Measurements from ENCODE around the gene ZNF521. TPM values are rescaled to one million over a fixed set of nuclear protein-coding genes. Genes with fewer than 3 reads are reported as not detected.

The ZNF521 gene
- total RNA-seq, 4 donors from 2014 or later, result 28.2 to 67.3 (median 53.1) TPM

DNA sequence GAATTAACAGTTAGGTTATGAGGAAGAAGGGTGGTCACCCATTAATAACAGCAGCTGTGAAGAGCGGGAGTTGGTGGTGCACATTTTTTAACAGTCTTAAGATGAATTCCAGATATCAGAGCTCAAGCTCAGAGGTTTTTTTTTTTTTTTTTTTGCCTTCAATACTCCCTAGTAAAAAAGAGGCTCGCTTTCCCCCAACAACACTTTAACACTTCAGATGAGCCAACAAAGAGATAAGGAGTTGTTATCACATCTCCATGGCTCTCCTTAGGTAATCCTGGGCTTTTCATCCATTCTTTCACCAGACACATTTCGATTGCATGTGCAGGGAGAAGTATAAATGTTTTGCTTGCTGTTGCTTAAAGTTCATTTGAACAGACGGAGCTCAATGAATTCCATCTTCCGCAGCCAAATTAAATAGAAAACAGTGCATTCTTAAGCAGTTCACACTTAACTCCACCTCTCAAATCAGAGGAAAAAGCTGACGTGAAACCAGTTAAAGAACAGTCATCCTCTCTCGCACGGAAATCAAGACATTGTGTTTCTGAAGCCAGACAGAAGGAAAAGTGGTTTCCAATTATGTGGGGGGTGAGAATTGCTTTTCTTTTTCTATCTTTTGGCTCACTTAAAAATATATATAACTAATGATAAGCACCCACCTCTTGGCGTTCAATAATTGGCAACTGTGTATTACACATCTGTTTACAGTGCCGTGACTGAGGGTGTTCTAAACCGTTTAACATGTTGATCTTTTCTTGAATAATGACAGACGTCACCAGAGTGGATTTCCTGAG lies 118.2 kb downstream of the ZNF521 start:
- TF ChIP-seq, protein P1, sequence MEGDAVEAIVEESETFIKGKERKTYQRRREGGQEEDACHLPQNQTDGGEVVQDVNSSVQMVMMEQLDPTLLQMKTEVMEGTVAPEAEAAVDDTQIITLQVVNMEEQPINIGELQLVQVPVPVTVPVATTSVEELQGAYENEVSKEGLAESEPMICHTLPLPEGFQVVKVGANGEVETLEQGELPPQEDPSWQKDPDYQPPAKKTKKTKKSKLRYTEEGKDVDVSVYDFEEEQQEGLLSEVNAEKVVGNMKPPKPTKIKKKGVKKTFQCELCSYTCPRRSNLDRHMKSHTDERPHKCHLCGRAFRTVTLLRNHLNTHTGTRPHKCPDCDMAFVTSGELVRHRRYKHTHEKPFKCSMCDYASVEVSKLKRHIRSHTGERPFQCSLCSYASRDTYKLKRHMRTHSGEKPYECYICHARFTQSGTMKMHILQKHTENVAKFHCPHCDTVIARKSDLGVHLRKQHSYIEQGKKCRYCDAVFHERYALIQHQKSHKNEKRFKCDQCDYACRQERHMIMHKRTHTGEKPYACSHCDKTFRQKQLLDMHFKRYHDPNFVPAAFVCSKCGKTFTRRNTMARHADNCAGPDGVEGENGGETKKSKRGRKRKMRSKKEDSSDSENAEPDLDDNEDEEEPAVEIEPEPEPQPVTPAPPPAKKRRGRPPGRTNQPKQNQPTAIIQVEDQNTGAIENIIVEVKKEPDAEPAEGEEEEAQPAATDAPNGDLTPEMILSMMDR (IDR thresholded peaks at IDR 0.05), result no peak
- no peak for TF ChIP-seq POLR2A (IDR thresholded peaks at IDR 0.05)
- no peaks in the 10 kb centered on the region for H3K36me3 ChIP-seq
- peak overlapping the region in 2 of 3 donors; percentile 6 to 38 for H3K27ac ChIP-seq
- no peaks in the 10 kb centered on the region for H3K27me3 ChIP-seq
- H3K4me1 ChIP-seq, result peaks cover 0 to 14% of the 10 kb centered on the region in 2 donors
- WGBS, 2 donors, result 56 to 65% methylated on average over 12 of the region's 12 CpGs
- intact Hi-C loops (cut with DNase I), result no loop called here
- DNase-seq, result no peak
- no peaks in the 10 kb centered on the region for H3K9me3 ChIP-seq
- no peak overlapping the region for H3K4me3 ChIP-seq (replicated peaks in 1 of 3)

DNA sequence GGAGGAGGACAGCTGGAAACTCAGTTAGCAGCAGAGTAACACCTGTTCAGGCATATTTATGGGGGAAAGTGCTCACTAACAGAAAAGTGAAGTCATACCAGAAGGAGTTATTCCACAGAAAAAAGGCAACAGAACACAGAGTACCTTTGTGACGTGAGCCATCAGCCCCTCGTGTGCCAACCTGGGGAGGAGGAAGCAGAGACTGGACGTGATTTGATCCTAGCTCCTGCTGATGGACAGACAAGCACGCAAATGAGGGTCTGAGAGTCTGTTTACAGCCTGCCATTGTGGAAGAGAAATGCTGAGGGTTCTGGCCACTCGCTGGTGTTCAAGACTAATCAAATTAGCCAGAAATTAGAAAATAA lies 120.7 kb downstream of the ZNF521 start:
- peak overlapping the region in 2 of 3 donors; percentile 27 to 48 for H3K27ac ChIP-seq
- H3K36me3 ChIP-seq, result peaks cover 4 to 5% of the 10 kb centered on the region in 2 donors
- no peak overlapping the region for H3K4me3 ChIP-seq (replicated peaks in 1 of 3)
- peaks cover 0 to 14% of the 10 kb centered on the region in 2 donors for H3K4me1 ChIP-seq
- intact Hi-C loops (cut with DNase I), result no loop called here
- H3K27me3 ChIP-seq, result no peaks in the 10 kb centered on the region
- H3K9me3 ChIP-seq, result no peaks in the 10 kb centered on the region
- no peak for DNase-seq
- TF ChIP-seq, protein P1 (IDR thresholded peaks at IDR 0.05), result no peak
- no peak for TF ChIP-seq POLR2A (IDR thresholded peaks at IDR 0.05)
- 77 to 83% methylated on average over 5 of the region's 5 CpGs for WGBS, 2 donors

DNA sequence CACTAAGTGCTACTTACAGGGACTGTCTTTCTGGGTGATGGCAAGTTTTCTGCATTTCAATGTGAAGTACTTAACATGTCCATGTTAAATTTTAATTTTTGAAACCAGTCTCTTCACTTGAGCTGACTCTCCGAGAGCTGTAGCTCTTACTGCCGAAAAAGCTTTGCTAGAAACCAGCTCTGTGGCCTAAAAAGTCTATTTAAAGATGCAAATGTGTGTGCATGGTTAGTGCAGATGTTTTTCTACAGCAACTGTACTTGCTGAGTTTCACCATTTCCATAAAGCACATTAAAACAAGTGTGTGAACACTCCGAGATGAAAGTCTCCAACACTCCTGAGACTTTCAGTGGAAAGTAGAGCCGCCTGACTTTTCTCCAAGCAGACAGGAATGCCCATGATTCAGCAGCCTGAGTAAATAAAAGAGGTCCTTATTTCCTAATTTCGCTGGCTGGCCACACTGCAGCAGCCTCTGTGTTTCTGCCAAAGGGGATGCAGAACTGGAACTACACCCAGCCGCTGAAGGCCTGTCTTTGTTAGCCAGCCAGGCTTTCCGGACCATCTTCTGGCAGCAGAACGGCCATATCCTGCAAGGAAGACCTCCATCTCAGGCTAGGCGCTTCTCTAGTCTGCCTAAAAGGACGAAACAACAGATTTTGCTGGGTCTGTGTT lies 121.2 kb downstream of the ZNF521 start:
- Histone ChIP-seq H3K4me1 (peaks cover 0 to 14% of the 10 kb centered on the region in 2 donors), H3K4me3 (replicated peaks in 1 of 3) (no peak overlapping the region), H3K27ac (peak overlapping the region in 2 of 3 donors; percentile 28 to 48), H3K9me3 (no peaks in the 10 kb centered on the region), H3K36me3 (peaks cover 4 to 6% of the 10 kb centered on the region in 2 donors), H3K27me3 (no peaks in the 10 kb centered on the region)
- intact Hi-C loops (cut with DNase I), result no loop called here
- DNase-seq, result peak; percentile 58 to 70
- 28 to 38% methylated on average over 10 of the region's 10 CpGs for WGBS, 2 donors
- TF ChIP-seq, protein P1 (IDR thresholded peaks at IDR 0.05), result no peak
- no peak for TF ChIP-seq POLR2A (IDR thresholded peaks at IDR 0.05)

DNA sequence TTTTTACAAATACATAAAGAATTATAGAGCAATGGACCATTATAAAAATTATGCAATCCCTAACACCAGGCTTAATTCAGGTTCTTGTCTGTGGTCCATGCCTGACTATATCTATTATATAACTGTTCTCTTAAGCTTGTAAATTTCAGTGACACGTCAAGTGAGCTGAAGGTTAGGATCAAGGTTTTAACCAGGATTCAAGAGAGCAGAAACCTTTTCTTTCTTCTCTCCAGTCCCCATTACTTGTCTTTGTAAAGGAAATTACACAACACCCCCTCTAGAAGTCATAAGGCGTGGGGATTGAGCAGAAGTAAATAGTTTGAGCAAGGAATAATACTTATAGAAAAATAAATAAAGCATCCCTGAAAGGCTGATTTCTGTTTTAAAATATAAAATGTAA lies 122.0 kb downstream of the ZNF521 start:
- Histone ChIP-seq H3K4me3 (replicated peaks in 1 of 3) (no peak overlapping the region), H3K9me3 (no peaks in the 10 kb centered on the region), H3K27ac (peak overlapping the region in 1 of 3 donors; percentile 48), H3K27me3 (no peaks in the 10 kb centered on the region), H3K36me3 (peaks cover 4 to 6% of the 10 kb centered on the region in 2 donors), H3K4me1 (peaks cover 0 to 14% of the 10 kb centered on the region in 2 donors)
- WGBS, 2 donors, result 82 to 87% methylated on average over 2 of the region's 2 CpGs
- intact Hi-C loops (cut with DNase I), result no loop called here
- no peak for TF ChIP-seq POLR2A (IDR thresholded peaks at IDR 0.05)
- TF ChIP-seq, protein P1 (IDR thresholded peaks at IDR 0.05), result no peak
- DNase-seq, result no peak

DNA sequence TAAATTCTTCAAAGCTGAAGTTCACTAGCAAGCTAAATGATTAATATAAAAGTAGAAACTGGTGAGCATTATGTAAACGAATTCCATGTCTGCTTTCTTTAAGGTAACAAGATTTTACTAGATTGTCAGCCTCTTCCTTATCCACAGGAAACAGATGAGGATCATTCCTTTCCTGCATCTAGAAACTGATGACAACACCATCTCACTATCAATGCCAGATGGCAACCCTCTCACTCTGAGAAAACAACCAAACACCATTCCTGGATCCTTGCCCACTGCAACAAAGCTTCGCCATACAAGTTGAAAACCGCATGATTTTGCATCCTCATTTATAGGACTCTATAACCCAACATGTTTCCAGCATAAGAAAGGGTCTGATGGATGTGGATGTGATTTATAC lies 122.9 kb downstream of the ZNF521 start:
- H3K27ac ChIP-seq, result no peak overlapping the region
- WGBS, 2 donors, result 66 to 71% methylated on average over 3 of the region's 3 CpGs
- peaks cover 4 to 6% of the 10 kb centered on the region in 2 donors for H3K36me3 ChIP-seq
- DNase-seq, result peak in 1 of 2 donors; percentile 14
- H3K27me3 ChIP-seq, result no peaks in the 10 kb centered on the region
- no peak for TF ChIP-seq POLR2A (IDR thresholded peaks at IDR 0.05)
- TF ChIP-seq, protein P1 (IDR thresholded peaks at IDR 0.05), result no peak
- H3K4me1 ChIP-seq, result peaks cover 0 to 14% of the 10 kb centered on the region in 2 donors
- no peak overlapping the region for H3K4me3 ChIP-seq (replicated peaks in 1 of 3)
- H3K9me3 ChIP-seq, result no peaks in the 10 kb centered on the region
- intact Hi-C loops (cut with DNase I), result no loop called here

Measured in thyroid gland (tissue), 4 donors.